ENCODE measurements around the gene ASXL1. TPM values are rescaled to one million over a fixed set of nuclear protein-coding genes. Genes with fewer than 3 reads are reported as not detected.

The ASXL1 gene
- total and polyA plus RNA-seq, 9 of the 15 experiments (the other 6 are each of a cell fraction or from before 2014, with no cell fraction given) = 6.5 to 65.3 (median 32.3) TPM

GRCh38 chr20:32460683-32461320 is 102.7 kb downstream of the ASXL1 start:
- Histone ChIP-seq H4K20me1 (replicated peaks; ENCODE audit: control insufficient read depth, insufficient read depth, low read length) (no peaks in the 10 kb centered on the region; the same call in 1 of the 2 replicates), H2AFZ (ENCODE audit: low read depth, low read length) (no peak overlapping the region), H3K9ac (ENCODE audit: insufficient read depth in 1 of 2, low read depth in 2 of 2, low read length in 2 of 2) (peak overlapping the region in 1 of 2 experiments; percentile 7; a peak in 1 of 4 replicates), H3K4me2 (ENCODE audit: insufficient read depth, low read length) (no peak overlapping the region), H3K4me1 (replicated peaks in 1 of 2; ENCODE audit: control insufficient read depth in 2 of 2, insufficient read depth in 2 of 2, low read length in 2 of 2) (peaks cover 0 to 75% of the 10 kb centered on the region in 2 experiments; a peak in 2 of 5 replicates), H3K4me3 (no peak overlapping the region), H3K27ac (ENCODE audit: extremely low read depth, low read depth, low read length) (no peak overlapping the region), H3K36me3 (ENCODE audit: control insufficient read depth, insufficient read depth, low read length) (peaks cover 52% of the 10 kb centered on the region; the same call in 2 of the 3 replicates), H3K27me3 (ENCODE audit: control insufficient read depth in 2 of 2, insufficient read depth in 2 of 2, low read length in 2 of 2) (no peaks in the 10 kb centered on the region), H3K9me1 (ENCODE audit: control insufficient read depth, insufficient read depth, low read length) (no peaks in the 10 kb centered on the region), H3K79me2 (ENCODE audit: control insufficient read depth, insufficient read depth, low read length) (no peaks in the 10 kb centered on the region; the same call in 2 of the 3 replicates), H3K9me3 (replicated peaks; ENCODE audit: control insufficient read depth, insufficient read depth, low read depth, low read length) (no peaks in the 10 kb centered on the region)
- intact Hi-C loops (cut with micrococcal nuclease) (no loop called here), in situ Hi-C loops (cut with MboI) (no loop called here)
- no TSS peak for BruUV-seq (replicated peaks)
- POLR2A ChIA-PET = interaction anchor here (0.8 kb wide), 1 partner anchor 11 kb away, joined by 3 read pairs; no protein-coding TSS in a partner anchor
- FAIRE-seq = no peak
- no peak for DNase-seq (ENCODE audit: extremely low read depth in 1 of 4, low spot score in 3 of 4)
- 88% methylated on average over 16 of the region's 24 CpGs for WGBS (ENCODE audit: insufficient coverage, low coverage, missing lambda C conversion rate)
- CTCF ChIA-PET (ENCODE audit: low intra/inter-chr PET ratio) = no interaction called here
- TF ChIP-seq POLR2G (IDR thresholded peaks at IDR 0.05; ENCODE audit: low read depth, low read length) (peak; percentile 48; the same call in 1 of the 2 replicates), MNT (conservative IDR thresholded peaks at IDR 0.05) (no peak)
- no peak for ATAC-seq
